CD4-positive, alpha-beta T cell treated with Interleukin-17A for 4 hours (primary cell): ENCODE results near the gene C13orf46.

Source experiments
- DNase-seq: peaks from one replicate; pipeline ENCODE4 v3.0.0-alpha.2; 2020; ENCODE audit warnings: mixed read lengths

Gene C13orf46

DNA sequence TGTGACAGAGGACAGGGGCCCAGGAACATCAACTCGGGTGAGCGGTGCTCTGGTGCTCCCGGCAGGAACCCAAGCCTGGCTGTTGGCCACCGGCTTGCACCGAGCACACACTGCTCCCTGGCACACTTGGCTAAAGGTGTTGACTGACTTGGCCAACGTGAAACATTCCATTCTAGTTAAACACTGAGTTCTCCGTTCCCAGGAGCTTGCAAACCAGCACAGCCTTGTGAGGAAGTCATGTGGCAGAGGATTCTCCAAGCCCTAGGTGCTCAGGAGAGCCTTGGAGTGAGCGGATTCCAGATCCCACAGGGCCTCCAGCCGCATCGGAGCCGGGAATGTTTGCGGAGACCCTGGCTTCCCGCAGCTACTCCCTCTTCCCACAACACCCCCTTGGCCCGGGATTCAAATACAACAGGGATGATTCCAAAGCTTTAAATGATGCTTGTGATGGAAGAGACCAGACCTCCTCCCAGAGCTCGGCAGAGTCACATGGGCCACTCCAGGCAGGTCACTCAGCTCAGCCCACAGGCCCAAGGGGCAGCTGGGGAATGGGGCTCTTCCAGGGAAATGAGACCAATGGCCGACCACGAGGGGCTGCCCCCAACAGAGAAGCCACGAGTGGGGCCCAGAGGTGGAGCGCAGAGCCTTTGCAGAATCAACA lies 2.9 kb downstream of the C13orf46 start:
- no peak for DNase-seq

DNA sequence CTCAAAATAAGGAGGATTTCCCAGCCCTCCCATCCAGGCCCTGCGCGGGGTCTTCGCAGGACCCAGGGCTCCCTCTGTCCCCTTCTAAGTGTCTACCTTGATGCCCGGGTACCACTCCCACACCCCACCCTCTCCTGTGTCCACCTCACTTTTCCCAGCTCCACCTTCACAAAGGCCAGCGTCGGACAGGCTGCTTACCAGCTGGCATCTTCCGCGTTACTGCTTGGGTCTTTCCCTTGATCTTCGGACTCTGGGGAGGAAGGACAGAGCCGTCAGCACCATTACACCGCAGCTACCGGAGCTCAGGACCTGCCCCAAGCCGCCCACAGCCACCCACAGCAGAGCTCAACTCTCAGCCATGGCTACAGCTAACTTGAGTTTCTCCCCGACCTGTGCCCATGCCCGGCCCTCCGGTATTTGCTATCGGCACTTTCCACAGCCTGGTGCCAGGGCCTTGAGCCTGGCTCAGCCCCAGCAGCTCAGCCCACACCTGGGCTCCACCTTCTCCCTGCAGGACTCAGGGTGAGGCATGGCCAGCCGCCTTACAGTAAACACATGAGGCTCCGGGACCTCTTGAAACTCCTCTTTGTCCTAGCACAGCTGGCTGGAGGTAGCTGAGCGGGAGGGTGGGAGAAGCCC lies 3.8 kb downstream of the C13orf46 start:
- no peak for DNase-seq

DNA sequence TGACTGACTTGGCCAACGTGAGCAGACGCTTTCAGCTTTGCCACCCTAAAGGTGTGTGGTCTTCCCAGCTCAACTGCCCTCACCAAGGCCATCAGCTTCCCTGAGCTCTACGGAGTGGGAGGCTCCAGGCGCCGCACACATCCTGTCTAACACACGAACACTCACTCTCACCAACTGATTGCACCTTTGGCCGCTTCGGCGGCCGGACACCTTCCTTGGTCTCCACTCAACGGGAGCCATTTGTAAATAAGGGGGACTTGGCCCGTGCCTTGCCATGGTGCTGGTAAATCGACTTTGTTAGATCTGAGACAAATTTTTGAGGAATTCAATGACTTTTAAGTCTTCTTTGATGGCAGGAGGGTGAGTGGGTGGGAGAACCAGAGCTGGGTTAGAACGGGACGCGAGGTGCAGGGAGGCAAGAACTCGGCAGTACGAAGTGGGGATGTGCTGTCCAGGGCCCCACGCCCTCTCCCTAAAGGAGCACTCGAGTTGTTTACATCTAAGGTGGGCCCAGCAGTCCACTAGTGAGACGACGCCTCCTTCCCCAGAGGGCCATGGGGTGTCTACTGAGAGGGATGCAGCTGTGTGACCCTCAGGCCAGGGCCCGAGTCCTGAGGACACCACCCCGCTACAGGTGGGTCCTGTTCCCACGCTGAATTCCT lies 4.4 kb downstream of the C13orf46 start:
- no peak for DNase-seq

DNA sequence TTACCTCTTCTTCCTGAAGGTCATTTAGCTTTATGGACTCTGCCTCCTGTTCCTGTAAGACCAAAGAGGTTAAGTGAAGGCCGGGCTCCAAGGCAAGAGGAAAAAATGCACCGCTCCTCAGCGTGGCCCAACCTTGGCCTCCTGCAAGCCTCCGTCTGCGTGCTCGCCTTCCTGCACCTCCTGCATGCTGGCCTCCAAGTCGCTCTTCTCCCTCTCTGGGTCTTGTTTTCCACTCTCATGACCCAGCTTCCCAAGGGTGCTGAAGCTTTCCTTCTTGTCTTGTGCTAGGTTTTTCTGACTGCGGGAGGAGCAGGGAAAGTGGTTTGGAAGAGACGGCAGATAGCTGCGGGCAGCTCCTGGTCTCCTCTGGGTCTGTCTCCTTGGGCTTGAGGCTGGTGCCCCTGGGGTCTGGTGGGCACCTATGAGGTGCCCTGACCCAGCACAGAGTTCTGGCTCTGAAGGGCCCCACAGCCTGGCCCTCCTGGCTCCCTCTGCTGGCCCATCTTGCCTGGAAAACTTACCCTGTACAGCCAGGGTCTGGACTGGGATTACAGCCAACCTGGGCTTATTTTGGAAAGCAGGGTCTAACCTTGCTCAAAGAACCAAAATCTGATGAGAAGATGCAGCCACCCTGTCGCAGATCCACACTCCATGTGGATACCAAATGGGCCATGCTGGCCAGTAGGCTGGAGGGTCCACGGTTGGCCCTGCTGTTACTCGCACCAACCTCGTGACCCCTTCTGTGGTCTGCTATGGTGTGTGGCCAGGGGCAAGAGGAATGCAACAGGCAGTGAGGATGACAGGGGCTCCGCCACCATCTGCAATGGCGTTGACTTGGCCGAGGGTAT lies 5.2 kb downstream of the C13orf46 start:
- DNase-seq: no peak

DNA sequence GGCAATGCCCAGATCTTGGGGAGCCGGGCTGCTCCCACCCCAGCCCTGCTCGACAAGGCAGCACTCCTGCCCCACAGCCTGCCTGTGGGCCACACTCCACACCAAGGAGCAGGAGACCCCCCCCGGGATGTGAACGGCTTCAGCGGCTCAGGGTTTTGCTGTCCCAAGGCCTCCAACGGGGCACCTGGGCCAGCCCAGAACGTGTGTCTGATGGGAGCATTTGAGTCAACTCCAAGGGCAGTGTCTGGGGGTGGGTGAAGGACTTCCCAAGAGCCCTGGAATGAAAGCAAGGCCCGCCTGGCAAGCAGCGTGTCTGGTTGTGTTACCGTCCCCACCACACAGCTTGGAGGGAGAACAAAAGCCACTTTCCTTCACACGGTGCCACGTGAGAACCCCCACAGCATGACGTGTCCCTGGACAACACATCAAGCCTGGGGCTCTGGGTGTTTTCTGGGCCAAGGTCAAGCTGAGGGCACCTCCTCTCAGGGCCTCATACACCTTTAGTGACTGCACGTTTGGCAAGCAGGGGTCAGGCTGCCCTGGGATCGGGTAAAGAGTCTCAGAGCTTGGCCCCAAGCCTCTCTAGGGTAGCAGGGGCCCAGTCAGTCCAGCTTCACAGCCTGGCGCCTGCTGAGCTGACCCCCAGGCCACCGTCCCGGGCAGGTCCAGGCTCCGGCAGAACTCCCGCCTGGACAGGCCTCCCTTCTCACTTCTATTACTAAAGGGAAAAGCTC lies 6.0 kb downstream of the C13orf46 start:
- DNase-seq: no peak

DNA sequence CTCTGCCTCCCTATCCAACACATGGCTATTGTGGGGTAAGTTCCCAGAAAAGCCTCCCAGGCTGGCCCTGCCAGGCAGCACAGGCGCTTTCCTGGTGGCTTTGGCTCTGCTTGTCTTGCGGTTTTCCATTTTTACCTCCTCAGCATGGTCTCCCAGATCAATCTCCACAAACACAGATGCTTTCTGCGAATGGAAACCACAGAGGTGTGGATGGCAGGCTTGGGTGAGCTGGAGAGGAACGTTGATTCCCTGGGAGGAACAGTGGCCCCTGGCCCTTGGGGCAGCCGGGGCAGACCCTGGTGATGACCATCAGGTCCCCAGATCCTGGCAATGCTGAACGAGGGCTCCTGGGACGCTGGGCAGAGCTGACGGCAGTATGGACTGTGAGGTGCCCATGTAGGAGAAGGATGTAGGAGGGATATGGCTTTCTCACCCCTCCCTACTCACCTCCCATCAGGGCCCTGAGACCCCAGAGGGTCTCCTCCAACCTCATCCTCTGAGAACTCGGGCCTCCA lies 6.6 kb downstream of the C13orf46 start:
- no peak for DNase-seq

DNA sequence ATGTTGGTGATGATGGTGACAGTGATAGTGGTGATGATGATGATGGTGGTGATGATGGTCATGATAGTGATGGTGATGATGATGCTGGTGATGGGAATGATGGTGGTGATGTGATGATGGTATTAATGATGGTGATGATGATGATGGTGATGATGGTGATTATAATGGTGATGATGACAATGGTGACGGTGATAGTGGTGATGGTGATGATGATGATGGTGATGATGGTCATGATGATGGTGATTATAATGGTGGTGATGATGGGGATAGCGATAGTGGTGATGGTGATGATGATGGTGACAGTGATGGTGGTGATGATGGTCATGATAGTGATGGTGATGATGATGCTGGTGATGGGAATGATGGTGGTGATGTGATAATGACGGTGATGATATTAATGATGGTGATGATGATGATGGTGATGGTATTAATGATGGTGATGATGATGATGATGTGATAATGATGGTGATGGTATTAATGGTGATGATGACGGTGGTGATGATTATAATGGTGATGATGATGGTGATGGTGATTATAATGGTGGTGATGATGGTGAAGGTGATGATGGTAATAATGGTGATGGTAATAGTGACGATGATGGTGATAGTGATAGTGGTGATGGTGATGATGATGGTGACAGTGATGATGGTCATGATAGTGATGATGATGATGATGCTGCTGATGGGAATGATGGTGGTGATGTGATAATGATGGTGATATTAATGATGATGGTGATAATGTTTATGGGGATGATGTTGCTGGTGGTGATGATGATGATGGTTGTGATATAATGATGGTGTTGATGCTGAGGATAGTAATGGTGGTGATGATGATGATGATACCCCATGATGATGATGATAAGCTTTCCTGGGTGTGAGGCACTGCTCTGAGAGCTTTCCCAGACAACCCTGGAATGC lies 7.7 kb downstream of the C13orf46 start:
- DNase-seq: no peak

DNA sequence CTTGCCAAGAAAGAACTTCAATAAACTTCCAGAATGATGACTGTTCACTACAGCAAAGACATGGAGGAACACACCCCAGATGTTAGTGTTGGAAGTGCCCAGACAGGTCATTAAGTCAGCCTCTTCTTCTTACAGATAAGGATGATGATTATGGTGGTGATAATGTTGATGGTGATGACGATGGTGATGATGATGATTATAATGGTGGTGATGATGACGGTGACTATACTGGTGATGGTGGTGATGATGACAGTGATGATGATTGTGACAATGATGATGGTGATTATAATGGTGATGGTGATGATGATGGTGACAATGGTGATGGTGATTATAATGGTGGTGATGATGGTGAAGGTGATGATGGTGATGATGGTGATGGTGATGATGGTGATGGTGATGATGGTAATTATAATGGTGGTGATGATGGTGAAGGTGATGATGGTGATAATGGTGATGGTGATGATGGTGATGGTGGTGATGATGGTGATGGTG lies 8.4 kb downstream of the C13orf46 start:
- DNase-seq: no peak

DNA sequence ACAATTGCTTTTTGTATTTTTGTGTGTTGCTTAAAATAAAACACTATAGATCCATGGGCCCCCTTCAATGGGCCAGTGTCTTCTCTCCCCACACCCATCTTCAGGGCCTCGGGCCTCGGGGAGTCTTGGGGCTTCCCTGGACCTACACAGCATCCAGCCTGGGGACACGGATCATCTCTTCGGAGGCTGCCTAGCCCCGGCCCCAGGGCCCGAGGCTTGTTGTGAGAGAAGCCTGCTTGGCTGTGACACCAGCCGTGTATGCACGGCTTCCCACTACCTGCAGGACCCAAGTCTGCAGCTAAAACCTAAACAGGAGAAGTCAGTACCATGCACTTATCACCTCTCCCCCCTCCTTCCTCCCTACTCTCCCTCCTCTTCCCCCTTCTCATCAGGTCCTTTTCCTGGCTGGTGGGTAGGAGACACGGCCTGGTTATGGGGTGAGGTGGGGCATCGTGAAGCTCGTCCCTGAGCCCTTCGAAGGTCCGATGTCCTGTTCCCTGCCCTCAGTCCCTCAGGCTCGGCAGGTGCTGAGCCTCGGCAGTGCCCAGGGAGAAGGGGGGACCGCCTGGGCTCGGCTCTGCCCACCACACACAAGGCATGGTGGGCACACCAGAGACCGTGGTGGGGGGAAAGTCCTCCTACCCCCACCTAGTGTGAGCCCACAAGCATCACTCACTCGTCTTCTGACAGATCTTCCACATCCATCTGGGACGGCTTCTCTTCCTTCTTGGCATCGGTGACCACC lies 9.5 kb downstream of the C13orf46 start:
- DNase-seq: no peak

DNA sequence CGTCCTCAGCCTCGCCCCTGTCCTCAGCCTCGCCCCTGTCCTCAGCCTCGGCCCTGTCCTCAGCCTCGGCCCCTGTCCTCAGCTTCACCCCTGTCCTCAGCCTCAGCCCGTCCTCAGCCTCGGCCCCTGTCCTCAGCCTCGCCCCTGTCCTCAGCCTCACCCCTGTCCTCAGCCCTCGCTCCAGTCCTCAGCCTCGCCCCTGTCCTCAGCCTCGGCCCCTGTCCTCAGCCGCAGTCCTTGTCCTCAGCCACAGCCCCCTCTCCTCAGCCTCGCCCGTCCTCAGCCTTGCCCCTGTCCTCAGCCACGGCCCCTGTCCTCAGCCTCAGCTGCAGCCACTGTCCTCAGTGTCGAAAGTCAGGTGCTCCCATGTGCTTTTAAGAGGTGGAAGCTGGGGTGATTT lies 10.5 kb downstream of the C13orf46 start:
- no peak for DNase-seq

DNA sequence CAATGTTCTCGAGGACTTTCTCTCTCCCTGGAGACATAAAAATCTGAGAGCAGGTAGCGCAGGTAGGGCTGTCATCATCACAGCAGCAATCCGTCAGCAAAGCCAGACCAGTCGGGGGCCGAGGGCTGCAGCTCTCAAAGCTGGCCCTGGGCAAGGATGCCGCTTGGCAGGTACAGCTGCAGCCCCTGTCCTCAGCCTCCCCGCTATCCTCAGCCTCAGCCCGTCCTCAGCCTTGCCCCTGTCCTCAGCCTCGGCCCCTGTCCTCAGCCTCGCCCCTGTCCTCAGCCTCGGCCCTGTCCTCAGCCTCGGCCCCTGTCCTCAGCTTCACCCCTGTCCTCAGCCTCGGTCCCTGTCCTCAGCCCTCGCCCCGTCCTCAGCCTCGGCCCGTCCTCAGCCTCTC lies 10.9 kb downstream of the C13orf46 start:
- DNase-seq: no peak

DNA sequence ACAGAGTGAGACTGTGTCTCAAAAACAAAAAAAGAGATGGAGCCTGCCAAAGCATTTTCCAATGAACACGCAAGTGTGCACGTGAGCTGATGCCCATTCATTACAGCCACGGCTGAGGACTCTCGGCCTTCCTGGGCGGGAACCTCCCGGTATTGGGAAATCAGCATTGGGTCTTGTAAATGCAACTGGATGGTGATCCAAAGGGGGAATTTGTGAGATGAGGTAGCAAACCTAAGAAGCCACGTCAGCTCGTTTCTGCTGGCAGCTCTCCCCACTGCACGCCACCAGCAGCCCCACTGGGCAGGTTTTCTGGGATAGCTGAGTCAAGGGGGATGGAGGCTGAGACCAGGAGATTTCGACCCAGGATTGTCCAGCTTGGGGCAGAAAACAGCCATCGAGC lies 11.5 kb downstream of the C13orf46 start:
- no peak for DNase-seq

DNA sequence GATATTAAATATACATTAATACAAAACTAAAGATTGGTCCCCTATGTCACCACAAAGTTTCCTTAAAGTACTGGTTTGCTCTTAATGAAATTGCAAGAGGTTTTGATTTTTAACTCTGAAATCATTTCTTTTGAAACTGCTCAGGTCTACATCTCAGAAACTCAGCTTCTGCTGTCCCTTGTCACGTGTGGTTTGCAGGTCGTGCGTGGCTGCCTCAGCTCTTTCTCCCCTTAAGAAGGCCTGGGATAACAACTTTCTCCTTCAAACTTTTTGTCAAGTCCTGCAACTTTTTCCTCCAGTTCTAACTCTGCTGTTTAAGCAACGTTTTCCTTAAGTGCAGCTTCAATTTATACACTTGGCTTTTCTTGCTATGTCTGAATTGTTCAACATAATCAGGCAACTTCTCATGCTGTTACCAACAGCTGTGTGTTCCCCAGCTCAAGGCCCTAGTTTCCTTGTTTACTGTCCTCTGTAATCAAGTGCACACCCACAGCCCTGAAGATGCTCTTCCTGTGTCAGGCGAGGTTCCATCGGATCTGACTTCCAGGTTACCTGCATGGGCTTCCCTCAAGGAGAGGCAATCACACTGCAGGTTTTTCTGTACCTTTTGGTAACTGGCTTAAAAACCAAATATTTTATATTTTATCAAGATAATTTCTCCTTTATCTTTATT lies 13.5 kb downstream of the C13orf46 start:
- no peak for DNase-seq

DNA sequence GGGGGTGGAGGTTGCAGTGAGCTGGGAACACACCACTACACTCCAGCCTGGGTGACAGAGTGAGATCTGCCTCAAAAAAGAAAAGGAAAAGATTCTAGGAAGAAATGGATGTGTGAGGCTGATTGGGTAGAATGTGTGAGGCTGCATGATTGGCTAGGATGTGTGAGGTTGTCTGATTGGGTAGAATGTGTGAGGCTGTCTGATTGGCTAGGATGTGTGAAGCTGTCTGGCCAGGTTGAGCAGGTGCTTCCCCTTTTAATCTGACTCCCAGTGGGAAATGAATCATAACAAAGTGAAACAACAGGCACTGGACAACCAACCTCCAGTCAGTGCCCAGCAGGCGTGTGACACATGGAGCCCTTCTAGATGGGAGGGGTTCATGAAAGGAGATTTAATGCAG lies 14.7 kb downstream of the C13orf46 start:
- no peak for DNase-seq

DNA sequence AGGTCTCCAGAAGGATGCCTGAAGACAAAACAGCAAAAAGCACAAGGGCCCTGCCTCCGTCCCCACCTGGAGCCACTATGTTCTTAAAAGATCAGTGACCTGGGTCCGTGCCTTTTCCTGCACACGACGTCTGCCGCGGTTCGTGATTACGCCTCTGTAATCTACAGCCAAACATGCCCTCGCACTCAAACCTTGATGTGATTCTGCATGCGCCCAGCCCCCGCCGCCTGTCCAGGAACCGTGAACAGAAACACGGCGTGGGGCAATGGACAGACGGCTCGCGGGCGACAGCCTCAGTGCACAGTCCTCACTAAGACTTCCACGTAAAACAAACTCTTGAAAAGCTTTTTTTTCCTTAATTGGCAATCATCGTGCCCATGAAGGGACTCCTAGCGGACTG lies 15.5 kb downstream of the C13orf46 start:
- DNase-seq: no peak

DNA sequence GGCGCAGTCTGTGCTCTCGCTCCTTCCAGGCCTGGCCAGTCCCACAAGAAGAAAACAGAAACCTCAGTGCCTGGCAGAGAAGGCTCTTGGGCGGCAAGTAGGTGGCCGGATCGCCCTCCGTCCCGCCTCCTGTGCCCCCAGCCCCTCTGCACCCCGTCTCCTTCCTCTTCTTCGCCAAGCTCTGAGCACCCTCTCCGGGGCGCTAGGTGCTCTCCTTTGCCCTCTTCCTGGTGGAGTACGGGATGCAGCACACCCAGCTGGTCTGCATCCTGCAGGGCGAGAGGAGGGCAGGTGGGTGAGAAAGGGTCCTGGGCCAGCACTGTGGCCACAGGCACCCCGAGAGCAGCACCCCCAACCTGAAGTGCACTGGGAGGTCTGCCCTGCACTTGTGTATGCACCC lies 17.3 kb downstream of the C13orf46 start:
- no peak for DNase-seq

DNA sequence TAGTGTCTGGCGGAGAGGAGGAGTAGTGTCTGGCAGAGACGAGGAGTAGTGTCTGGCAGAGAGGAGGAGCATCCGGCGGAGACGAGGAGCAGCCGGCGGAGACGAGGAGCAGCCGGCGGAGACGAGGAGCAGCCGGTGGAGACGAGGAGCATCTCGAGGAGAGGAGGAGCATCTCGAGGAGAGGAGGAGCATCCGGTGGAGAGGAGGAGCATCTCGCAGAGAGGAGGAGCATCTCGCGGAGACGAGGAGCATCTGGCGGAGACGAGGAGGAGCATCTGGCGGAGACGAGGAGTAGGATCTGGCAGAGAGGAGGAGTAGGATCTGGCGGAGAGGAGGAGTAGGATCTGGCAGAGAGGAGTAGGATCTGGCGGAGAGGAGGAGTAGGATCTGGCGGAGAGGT lies 18.2 kb downstream of the C13orf46 start:
- DNase-seq: no peak

DNA sequence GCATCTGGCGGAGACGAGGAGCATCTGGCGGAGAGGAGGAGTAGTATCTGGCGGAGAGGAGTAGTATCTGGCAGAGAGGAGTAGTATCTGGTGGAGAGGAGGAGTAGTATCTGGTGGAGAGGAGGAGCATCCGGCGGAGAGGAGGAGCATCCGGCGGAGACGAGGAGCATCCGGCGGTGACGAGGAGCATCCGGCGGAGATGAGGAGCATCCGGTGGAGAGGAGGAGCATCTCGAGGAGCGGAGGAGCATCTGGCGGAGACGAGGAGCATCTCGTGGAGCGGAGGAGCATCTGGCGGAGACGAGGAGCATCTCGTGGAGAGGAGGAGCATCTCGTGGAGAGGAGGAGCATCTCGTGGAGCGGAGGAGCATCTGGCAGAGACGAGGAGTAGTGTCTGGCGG lies 18.6 kb downstream of the C13orf46 start:
- no peak for DNase-seq

DNA sequence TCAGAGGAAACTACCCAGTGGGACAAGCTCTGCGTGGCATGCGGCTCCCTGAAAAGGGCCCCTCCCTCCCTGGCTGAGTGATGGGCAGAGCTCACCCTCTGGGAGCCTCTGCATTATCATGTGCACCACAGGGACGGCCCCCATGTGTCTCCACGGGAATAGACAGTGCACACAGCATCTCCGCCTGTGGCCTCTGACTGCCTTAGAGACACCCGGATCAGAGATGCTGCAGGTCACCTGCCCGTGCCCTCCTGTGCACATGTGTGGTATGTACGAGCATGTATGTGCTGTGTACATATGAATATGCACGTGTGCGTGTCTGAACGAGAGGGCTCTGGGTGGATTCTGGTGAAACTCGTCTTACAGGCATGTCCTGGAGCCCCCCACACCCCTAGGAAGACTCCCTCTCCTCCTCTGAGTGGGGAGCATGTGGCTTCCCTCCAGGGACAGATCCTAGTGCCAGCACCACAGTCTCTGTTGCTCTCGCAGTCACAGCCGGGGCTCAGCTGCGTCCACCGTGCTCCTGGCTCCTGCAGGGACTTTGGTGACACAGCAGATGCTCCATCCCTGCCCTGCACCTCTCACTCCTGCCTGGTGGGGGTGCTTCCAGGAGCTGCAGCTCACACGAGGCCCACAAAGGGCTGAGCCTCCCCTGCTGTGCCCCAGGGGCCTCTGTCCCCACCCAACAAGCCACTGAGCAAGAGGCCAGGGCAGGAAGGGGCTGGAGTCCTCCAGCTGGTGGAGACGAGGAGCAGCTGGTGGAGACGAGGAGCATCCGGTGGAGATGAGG lies 19.6 kb downstream of the C13orf46 start:
- no peak for DNase-seq
